Neural progenitor cell (in vitro differentiated cells): ENCODE results near the gene FKBP10.

ENCODE experiments used
- CTCF ChIP-seq: fragments of 200-600 bp; sonication (generic); IDR thresholded peaks from 2 replicates; pipeline ENCODE4 v1.5.1; 2017; ENCODE audit warnings: antibody characterized with exemption, mild to moderate bottlenecking
- EZH2 ChIP-seq: fragments of 200-600 bp; sonication (generic); IDR thresholded peaks from 2 replicates; pipeline ENCODE4 v1.6.1; 2017; ENCODE audit warnings: antibody characterized with exemption, mild to moderate bottlenecking, moderate library complexity
- EZH2phosphoT487 ChIP-seq: fragments of 200-600 bp; sonication (generic); IDR thresholded peaks from 2 replicates; pipeline ENCODE4 v1.6.1; 2017; ENCODE audit warnings: antibody characterized with exemption

GRCh38 chr17:41813152-41813680 lies 412 bp downstream of the FKBP10 start:
- TF ChIP-seq CTCF (no peak), EZH2 (no peak), EZH2phosphoT487 (no peak)
